Trophoblast cell (in vitro differentiated cells and primary cell): ENCODE data around the gene PITPNM3.
A peak's percentile ranks its signal among the peaks of the same experiment; 100 is the strongest.
"Not testable (repeated sequence)": the region's sequence is repeated elsewhere in the genome, so short reads cannot be mapped to it uniquely, and the experiment has no call there.

Experiments
- DNase-seq, 2 donors: peaks; one replicate each; pipeline ENCODE4 v3.0.0-alpha.2; 2016
- H2AFZ ChIP-seq: 2 replicates; pipeline ENCODE4 v1.6.1; 2013; ENCODE audit warnings: low read length, moderate library complexity, mild to moderate bottlenecking; ENCODE audit not compliant: insufficient read depth, poor library complexity
- H2AK5ac ChIP-seq: 2 replicates; pipeline ENCODE4 v1.6.1; 2013; ENCODE audit warnings: mild to moderate bottlenecking, low read length
- H2BK120ac ChIP-seq: 2 replicates; pipeline ENCODE4 v1.6.1; 2013; ENCODE audit warnings: low read length, mild to moderate bottlenecking, moderate library complexity; ENCODE audit not compliant: insufficient read depth, poor library complexity
- H2BK12ac ChIP-seq: 2 replicates; pipeline ENCODE4 v1.6.1; 2013; ENCODE audit warnings: mild to moderate bottlenecking, low read length, moderate library complexity
- H2BK5ac ChIP-seq: 2 replicates; pipeline ENCODE4 v1.6.1; 2013; ENCODE audit warnings: low read length, low read depth, moderate library complexity, mild to moderate bottlenecking; ENCODE audit not compliant: poor library complexity
- H3K14ac ChIP-seq: 2 replicates; pipeline ENCODE4 v1.6.1; 2013; ENCODE audit warnings: mild to moderate bottlenecking, low read length
- H3K18ac ChIP-seq: 2 replicates; pipeline ENCODE4 v1.6.1; 2013; ENCODE audit warnings: mild to moderate bottlenecking, low read length
- H3K23ac ChIP-seq: 2 replicates; pipeline ENCODE4 v1.6.1; 2013; ENCODE audit warnings: low read length
- H3K27ac ChIP-seq: 2 replicates; pipeline ENCODE4 v1.5.1; 2013; ENCODE audit warnings: low read depth, mild to moderate bottlenecking, inconsistent platforms, low read length, moderate library complexity
- H3K27me3 ChIP-seq: 2 replicates; pipeline ENCODE4 v1.6.1; 2013; ENCODE audit warnings: inconsistent platforms, mild to moderate bottlenecking, low read length, moderate library complexity; ENCODE audit not compliant: insufficient read depth
- H3K36me3 ChIP-seq, 2 experiments: 1 replicate in 1 of 2; 2 replicates in 1 of 2; pipeline ENCODE4 v1.6.1; 2013; ENCODE audit warnings: low read length in 2 of 2, mild to moderate bottlenecking in 2 of 2, moderate library complexity in 1 of 2; ENCODE audit not compliant: insufficient read depth in 2 of 2, control insufficient read depth in 1 of 2
- H3K4ac ChIP-seq: 2 replicates; pipeline ENCODE4 v1.6.1; 2013; ENCODE audit warnings: low read depth, mild to moderate bottlenecking, low read length, moderate library complexity
- H3K4me1 ChIP-seq, 2 experiments: 1 replicate in 1 of 2; 2 replicates in 1 of 2; pipeline ENCODE4 v1.6.1; 2013; ENCODE audit warnings: low read length in 2 of 2, mild to moderate bottlenecking in 2 of 2, moderate library complexity in 1 of 2; ENCODE audit not compliant: insufficient read depth in 2 of 2, control insufficient read depth in 1 of 2
- H3K4me2 ChIP-seq: 2 replicates; pipeline ENCODE4 v1.6.1; 2013; ENCODE audit warnings: inconsistent platforms, mild to moderate bottlenecking, low read length, moderate library complexity
- H3K4me3 ChIP-seq: 2 replicates; pipeline ENCODE4 v1.5.1; 2013; ENCODE audit warnings: mild to moderate bottlenecking, low read depth, low read length, inconsistent platforms
- H3K79me1 ChIP-seq: one replicate; pipeline ENCODE4 v1.6.1; 2013; ENCODE audit warnings: low read length
- H3K79me2 ChIP-seq: 2 replicates; pipeline ENCODE4 v1.6.1; 2013; ENCODE audit warnings: low read length, mild to moderate bottlenecking; ENCODE audit not compliant: control insufficient read depth, insufficient read depth, poor library complexity
- H3K9ac ChIP-seq: 2 replicates; pipeline ENCODE4 v1.6.1; 2013; ENCODE audit warnings: mild to moderate bottlenecking, low read length
- H3K9me3 ChIP-seq: 2 replicates; pipeline ENCODE4 v1.6.1; 2013; ENCODE audit warnings: low read depth, mild to moderate bottlenecking, control low read depth, inconsistent platforms, low read length; ENCODE audit not compliant: insufficient read depth
- H4K12ac ChIP-seq: 2 replicates; pipeline ENCODE4 v1.6.1; 2013; ENCODE audit warnings: low read depth, mild to moderate bottlenecking, low read length, moderate library complexity
- H4K8ac ChIP-seq: 2 replicates; pipeline ENCODE4 v1.6.1; 2013; ENCODE audit warnings: low read depth, mild to moderate bottlenecking, low read length, moderate library complexity
- H4K91ac ChIP-seq: one replicate; pipeline ENCODE4 v1.6.1; 2013; ENCODE audit warnings: low read depth, mild to moderate bottlenecking, low read length, moderate library complexity
- WGBS: extraction: QIAGEN DNeasy Blood & Tissue Kit; methylation state at CpG from one replicate; pipeline ENCODE4 v1.1.7; 2013; ENCODE audit warnings: missing lambda C conversion rate; ENCODE audit not compliant: insufficient read length, insufficient coverage; ENCODE audit errors: extremely low coverage; 5-methylcytosine and 5-hydroxymethylcytosine counted together

PITPNM3 gene

DNA sequence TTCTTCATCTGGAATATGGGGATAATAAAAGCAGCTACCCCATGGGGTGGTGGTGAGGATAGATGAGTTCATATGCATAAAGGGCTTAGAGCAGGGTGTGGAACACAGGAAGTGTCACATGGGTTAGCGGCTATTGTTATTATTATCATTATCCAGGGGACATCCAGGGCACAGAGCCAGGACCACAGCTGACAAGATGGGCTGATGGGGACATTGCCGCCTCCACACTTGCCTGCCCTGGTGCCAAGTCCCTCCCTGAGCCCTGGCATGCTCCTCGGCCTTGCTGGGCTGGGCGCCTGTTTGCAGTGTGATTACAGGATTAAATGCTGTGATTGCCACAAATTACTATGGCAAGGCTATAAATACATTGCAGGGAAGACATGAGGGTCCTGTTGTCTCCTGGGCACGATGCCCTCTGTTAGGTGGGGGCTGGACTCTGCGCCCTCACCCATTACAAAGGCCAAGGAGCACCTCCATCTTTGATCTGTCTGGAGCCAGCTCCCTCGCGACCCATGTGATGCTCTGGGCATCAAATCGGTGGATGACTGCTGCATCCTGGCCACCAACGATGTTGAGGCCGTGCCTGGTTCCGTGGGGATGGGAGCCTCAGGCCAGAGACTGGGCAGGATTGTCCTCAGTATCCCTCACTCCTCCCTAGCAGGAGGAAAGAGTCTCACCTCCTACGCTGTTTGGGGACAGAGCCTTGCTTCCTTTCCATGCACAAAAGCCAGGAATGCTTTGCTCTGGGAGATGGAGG, 68.9 kb downstream of the PITPNM3 start:
- Histone ChIP-seq H3K36me3 (no peaks in the 10 kb centered on the region), H3K27ac (no peak overlapping the region), H4K91ac (no peak overlapping the region), H3K4me2 (no peak overlapping the region), H3K9me3 (no peaks in the 10 kb centered on the region), H4K8ac (no peak overlapping the region), H3K4me3 (no peak overlapping the region), H2AFZ (no peak overlapping the region), H3K27me3 (no peaks in the 10 kb centered on the region), H3K18ac (no peak overlapping the region), H3K79me2 (no peaks in the 10 kb centered on the region), H2AK5ac (no peak overlapping the region), H3K14ac (no peak overlapping the region), H3K23ac (no peak overlapping the region), H4K12ac (no peak overlapping the region), H2BK12ac (no peak overlapping the region), H2BK5ac (no peak overlapping the region), H3K79me1 (no peaks in the 10 kb centered on the region), H3K9ac (no peak overlapping the region), H2BK120ac (no peak overlapping the region), H3K4ac (no peak overlapping the region), H3K4me1 (peaks cover 6 to 7% of the 10 kb centered on the region in 2 experiments)
- no CpG with 5 or more reads among the region's 13 CpGs for WGBS
- DNase-seq: no peak

DNA sequence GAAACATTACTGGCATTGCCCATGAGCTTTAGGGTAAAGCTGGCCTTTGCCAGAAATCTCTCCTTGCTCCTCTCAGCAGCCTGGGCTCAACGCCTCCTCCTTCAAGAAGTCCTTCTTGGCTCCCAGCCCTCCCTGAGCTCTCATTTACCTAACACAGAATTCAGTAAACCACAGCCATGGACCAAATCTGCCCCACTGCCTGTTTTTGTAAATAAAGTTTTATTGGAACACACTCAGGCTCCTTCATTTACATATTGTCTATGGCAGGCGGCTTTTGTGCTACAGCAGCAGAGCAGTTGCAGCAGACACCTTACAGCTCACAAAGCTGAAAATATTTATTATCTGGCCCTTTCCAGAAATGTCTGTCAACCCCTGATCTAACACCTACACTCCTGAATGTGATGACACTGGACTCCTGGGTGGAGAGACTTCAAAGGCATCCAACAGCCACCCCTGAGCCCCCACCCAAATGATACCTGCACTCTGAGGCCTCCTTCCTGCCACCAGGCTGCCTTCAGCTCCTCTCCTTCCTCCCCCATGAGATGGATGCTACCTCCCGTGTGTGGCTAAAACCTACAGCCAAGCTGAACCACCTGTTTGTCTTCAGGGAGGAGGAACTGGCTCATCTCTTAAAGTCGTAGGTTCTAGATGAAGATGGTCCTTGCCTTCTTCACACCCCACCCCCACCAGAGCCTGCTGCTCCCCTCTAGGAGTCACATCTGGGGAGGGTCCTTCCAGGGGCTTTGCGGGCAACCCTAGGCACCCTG, 70.5 kb downstream of the PITPNM3 start:
- H3K23ac ChIP-seq: no peak overlapping the region
- H2AFZ ChIP-seq: no peak overlapping the region
- H4K8ac ChIP-seq: no peak overlapping the region
- no peak overlapping the region for H4K91ac ChIP-seq
- no peak overlapping the region for H4K12ac ChIP-seq
- no peak overlapping the region for H2BK120ac ChIP-seq
- H3K14ac ChIP-seq: no peak overlapping the region
- no peaks in the 10 kb centered on the region for H3K79me2 ChIP-seq
- no peak overlapping the region for H2BK5ac ChIP-seq
- H3K27me3 ChIP-seq: no peaks in the 10 kb centered on the region
- peaks cover 10 to 12% of the 10 kb centered on the region in 2 experiments for H3K4me1 ChIP-seq
- no peak overlapping the region for H3K4me3 ChIP-seq
- H3K4ac ChIP-seq: no peak overlapping the region
- H2AK5ac ChIP-seq: no peak overlapping the region
- H3K4me2 ChIP-seq: no peak overlapping the region
- H3K18ac ChIP-seq: no peak overlapping the region
- no CpG with 5 or more reads among the region's 5 CpGs for WGBS
- no peaks in the 10 kb centered on the region for H3K79me1 ChIP-seq
- H3K9ac ChIP-seq: no peak overlapping the region
- no peaks in the 10 kb centered on the region for H3K36me3 ChIP-seq
- H2BK12ac ChIP-seq: no peak overlapping the region
- H3K27ac ChIP-seq: no peak overlapping the region
- H3K9me3 ChIP-seq: no peaks in the 10 kb centered on the region
- DNase-seq: no peak

DNA sequence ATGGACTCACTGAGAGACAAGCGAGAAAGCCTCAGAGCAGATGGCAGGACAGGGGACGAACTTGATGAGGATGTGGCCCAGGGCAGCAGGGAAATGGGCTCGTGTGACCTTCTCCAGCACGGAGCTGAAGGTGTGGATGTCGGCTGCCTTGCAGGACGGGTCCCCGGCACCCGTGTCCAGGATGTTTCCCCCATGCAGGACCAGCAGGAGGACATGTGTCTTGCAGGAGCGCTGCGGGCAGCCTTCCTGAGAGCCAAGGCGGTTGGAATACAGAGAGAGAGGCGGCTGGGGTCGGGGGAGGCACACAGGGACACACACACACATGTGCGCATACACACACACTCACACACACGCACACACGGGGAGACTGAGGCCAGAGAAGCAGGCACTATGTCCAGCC, 72.8 kb downstream of the PITPNM3 start:
- whole genome bisulfite sequencing: no CpG with 5 or more reads among the region's 16 CpGs
- no peak overlapping the region for H4K12ac ChIP-seq

DNA sequence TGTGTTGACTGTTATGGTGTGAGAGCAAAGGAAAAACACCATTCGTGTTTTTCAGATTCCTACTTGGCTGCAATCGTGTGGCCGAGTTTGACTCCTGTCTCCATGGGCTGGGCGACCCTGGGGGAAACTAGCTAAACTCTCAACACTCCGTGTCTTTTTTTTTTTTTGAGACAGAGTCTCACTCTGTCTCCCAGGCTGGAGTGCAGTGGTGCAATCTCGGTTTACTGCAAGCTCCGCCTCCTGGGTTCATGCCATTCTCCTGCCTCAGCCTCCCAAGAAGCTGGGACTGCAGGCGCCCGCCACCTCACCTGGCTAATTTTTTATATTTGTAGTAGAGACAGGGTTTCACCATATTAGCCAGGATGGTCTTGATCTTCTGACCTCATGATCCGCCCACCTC, 73.6 kb downstream of the PITPNM3 start:
- DNase-seq: peak; percentile 60 to 69
- H4K8ac ChIP-seq, H2BK120ac ChIP-seq, H3K9ac ChIP-seq, H3K4me3 ChIP-seq, H3K27me3 ChIP-seq, H3K79me2 ChIP-seq, H3K4me2 ChIP-seq, H3K14ac ChIP-seq, H3K79me1 ChIP-seq, H2AK5ac ChIP-seq, H4K12ac ChIP-seq, H3K18ac ChIP-seq, H3K4ac ChIP-seq, H2AFZ ChIP-seq, H3K23ac ChIP-seq, H4K91ac ChIP-seq, H2BK5ac ChIP-seq, H3K9me3 ChIP-seq, H3K36me3 ChIP-seq, H2BK12ac ChIP-seq, H3K27ac ChIP-seq: not testable (repeated sequence)
- H3K4me1 ChIP-seq: peaks cover 11 to 14% of the 10 kb centered on the region in 2 experiments
- WGBS: no CpG with 5 or more reads among the region's 10 CpGs

More for the DNA sequence above, 72.8 kb downstream of the PITPNM3 start:
- Histone ChIP-seq H3K36me3 (no peaks in the 10 kb centered on the region), H2BK5ac (no peak overlapping the region), H3K27me3 (no peaks in the 10 kb centered on the region), H3K9ac (no peak overlapping the region), H4K8ac (no peak overlapping the region), H4K91ac (no peak overlapping the region), H3K14ac (no peak overlapping the region), H3K79me2 (no peaks in the 10 kb centered on the region), H3K4me3 (no peak overlapping the region), H3K4me1 (peaks cover 14 to 15% of the 10 kb centered on the region in 2 experiments), H2AK5ac (no peak overlapping the region), H3K4me2 (no peak overlapping the region), H3K18ac (no peak overlapping the region), H3K9me3 (no peaks in the 10 kb centered on the region), H3K79me1 (no peaks in the 10 kb centered on the region), H2BK12ac (no peak overlapping the region), H3K23ac (no peak overlapping the region), H3K27ac (no peak overlapping the region), H2BK120ac (no peak overlapping the region), H2AFZ (no peak overlapping the region), H3K4ac (no peak overlapping the region)
- DNase-seq: peak in 1 of 2 donors; percentile 37
